HCT116 (cell line): ENCODE data around the gene ADARB2. TPM values are rescaled to one million over a fixed set of nuclear protein-coding genes. Genes with fewer than 3 reads are reported as not detected.

ENCODE experiments used
- ATAC-seq: fragments of 200-7000 bp; cut with Tn5 transposase; 2 replicates; pipeline ENCODE4 v1.9.1; 2020; ENCODE audit warnings: mild to moderate bottlenecking, moderate library complexity
- BruUV-seq: library from RNA; stranded (reverse); fragments of 400-500 nt; replicated peaks from 2 replicates; lab custom pipeline; 2021; lab: Mats Ljungman, UMichigan
- CTCF ChIA-PET: fragments of 300-600 bp; sonication (Branson Sonifier 250); formaldehyde crosslinking; loops from one replicate; lab custom pipeline; 2021; ENCODE audit warnings: antibody characterized with exemption; lab: Charles Lee
- POLR2A ChIA-PET: fragments of 300-600, 350-600 bp; sonication (Branson Sonifier 250); formaldehyde crosslinking; loops from one replicate; lab custom pipeline; 2021; ENCODE audit warnings: antibody characterized with exemption; lab: Charles Lee
- RAD21 ChIA-PET, 2 experiments: fragments of 300-600 bp; sonication (Branson Sonifier 250); formaldehyde crosslinking; loops; one replicate each; lab custom pipeline; 2023; ENCODE audit warnings: low total read pairs in 2 of 2; ENCODE audit not compliant: uncharacterized antibody in 2 of 2, unreplicated experiment in 2 of 2, low non-redundant PET in 1 of 2; lab: Charles Lee
- DNase-seq: peaks from one replicate; pipeline ENCODE4 v3.0.0-alpha.2; 2010; ENCODE audit warnings: low read depth, low spot score
- H2AFZ ChIP-seq: fragments of 200-600 bp; shearing (Covaris generic), sonication (generic); 2 replicates; pipeline ENCODE4 v1.6.1; 2017; ENCODE audit warnings: low read depth, mixed run types, mixed read lengths, antibody characterized with exemption, low read length; ENCODE audit not compliant: poor library complexity, severe bottlenecking
- H3K27ac ChIP-seq: 2 replicates; pipeline ENCODE4 v1.5.1; 2012; ENCODE audit warnings: low read depth, low read length
- H3K27me3 ChIP-seq: fragments of 200-600 bp; sonication (generic); 2 replicates; pipeline ENCODE4 v1.6.1; 2016; ENCODE audit warnings: mixed run types, low read length, mixed read lengths; ENCODE audit not compliant: insufficient read depth
- H3K36me3 ChIP-seq, 2 experiments: fragments of 200-500 bp in 1 of 2; fragments of 200-600 bp in 1 of 2; sonication (Bioruptor generic) in 1 of 2; sonication (generic) in 1 of 2; 2 replicates each; pipeline versions ENCODE4 v1.5.1 to v1.6.1; 2014 to 2016; ENCODE audit warnings: low read length in 2 of 2, inconsistent platforms in 1 of 2, mixed read lengths in 1 of 2, mixed run types in 1 of 2; ENCODE audit not compliant: insufficient read depth in 2 of 2, control insufficient read depth in 1 of 2
- H3K4me1 ChIP-seq, 2 experiments: fragments of 200-600 bp in 1 of 2; sonication (generic) in 1 of 2; 2 replicates each; pipeline versions ENCODE4 v1.5.1 to v1.6.1; 2012 to 2017; ENCODE audit warnings: low read length in 2 of 2, inconsistent platforms in 1 of 2, mild to moderate bottlenecking in 1 of 2, mixed read lengths in 1 of 2, mixed run types in 1 of 2, moderate library complexity in 1 of 2; ENCODE audit not compliant: insufficient read depth in 2 of 2, control insufficient read depth in 1 of 2
- H3K4me2 ChIP-seq: fragments of 200-600 bp; sonication (generic); 2 replicates; pipeline ENCODE4 v1.6.1; 2017; ENCODE audit warnings: mixed run types, low read length, mixed read lengths
- H3K4me3 ChIP-seq, 2 experiments: fragments of 200-600 bp in 1 of 2; sonication (generic) in 1 of 2; replicated peaks in 1 of 2; 2 replicates each; pipeline ENCODE4 v1.5.1; 2011 to 2016; ENCODE audit warnings: low read length in 2 of 2, control low read depth in 1 of 2, low read depth in 1 of 2, mild to moderate bottlenecking in 1 of 2, mixed read lengths in 1 of 2, mixed run types in 1 of 2
- H3K79me2 ChIP-seq: fragments of 200-600 bp; sonication (generic); 2 replicates; pipeline ENCODE4 v1.6.1; 2017; ENCODE audit warnings: mild to moderate bottlenecking, mixed run types, low read length, moderate library complexity, mixed read lengths; ENCODE audit not compliant: insufficient read depth
- H3K9ac ChIP-seq: fragments of 200-600 bp; sonication (generic); 2 replicates; pipeline ENCODE4 v1.6.1; 2016; ENCODE audit warnings: low read length, mixed read lengths
- H3K9me2 ChIP-seq: fragments of 200-600 bp; sonication (generic), shearing (Covaris generic); 2 replicates; pipeline ENCODE4 v1.6.1; 2017; ENCODE audit warnings: mixed run types, mild to moderate bottlenecking, moderate library complexity; ENCODE audit not compliant: insufficient read depth
- H3K9me3 ChIP-seq, 2 experiments: fragments of 200-500 bp in 1 of 2; fragments of 200-600 bp in 1 of 2; sonication (Bioruptor generic) in 1 of 2; sonication (generic) in 1 of 2; 2 replicates each; pipeline ENCODE4 v1.6.1; 2014 to 2017; ENCODE audit warnings: low read length in 2 of 2, mixed read lengths in 2 of 2, inconsistent platforms in 1 of 2, low read depth in 1 of 2, mild to moderate bottlenecking in 1 of 2, mixed run types in 1 of 2, moderate library complexity in 1 of 2; ENCODE audit not compliant: control insufficient read depth in 1 of 2, insufficient read depth in 1 of 2
- H4K20me1 ChIP-seq: fragments of 200-600 bp; sonication (generic), shearing (Covaris generic); 2 replicates; pipeline ENCODE4 v1.6.1; 2017; ENCODE audit warnings: mixed run types, mild to moderate bottlenecking, moderate library complexity; ENCODE audit not compliant: insufficient read depth
- ATF3 ChIP-seq: IDR thresholded peaks from 2 replicates; pipeline ENCODE4 v1.6.1; 2012
- CEBPB ChIP-seq: IDR thresholded peaks from 2 replicates; pipeline ENCODE4 v1.6.1; 2012; ENCODE audit warnings: low read depth
- CTCF ChIP-seq, 3 experiments: fragments of 200-600 bp in 1 of 3; sonication (generic) in 1 of 3; IDR thresholded peaks in 2 of 3; conservative IDR thresholded peaks in 1 of 3; 2 replicates each; pipeline ENCODE4 v1.5.1; 2012 to 2017; ENCODE audit warnings: low read depth in 2 of 3, low read length in 2 of 3, antibody characterized with exemption in 1 of 3, borderline replicate concordance in 1 of 3, control low read depth in 1 of 3, mild to moderate bottlenecking in 1 of 3, mixed read lengths in 1 of 3, mixed run types in 1 of 3, moderate library complexity in 1 of 3; ENCODE audit not compliant: insufficient read depth in 1 of 3
- EGR1 ChIP-seq: IDR thresholded peaks from 2 replicates; pipeline ENCODE4 v1.6.1; 2012; ENCODE audit warnings: low read depth
- ELF1 ChIP-seq: IDR thresholded peaks from 2 replicates; pipeline ENCODE4 v1.6.1; 2012; ENCODE audit warnings: low read depth, borderline replicate concordance
- EZH2 ChIP-seq: fragments of 200-600 bp; sonication (generic); IDR thresholded peaks from 2 replicates; pipeline ENCODE4 v1.6.1; 2017; ENCODE audit warnings: antibody characterized with exemption, mixed run types
- EZH2phosphoT487 ChIP-seq: fragments of 200-600 bp; IDR thresholded peaks from 2 replicates; pipeline ENCODE4 v1.6.1; 2018; ENCODE audit warnings: antibody characterized with exemption, borderline replicate concordance
- FOSL1 ChIP-seq: IDR thresholded peaks from 2 replicates; pipeline ENCODE4 v1.6.1; 2012; ENCODE audit warnings: low read depth
- JUND ChIP-seq: IDR thresholded peaks from 2 replicates; pipeline ENCODE4 v1.6.1; 2012
- POLR2A ChIP-seq: IDR thresholded peaks from 2 replicates; pipeline ENCODE4 v1.7.0; 2011; ENCODE audit warnings: borderline replicate concordance; ENCODE audit not compliant: insufficient read depth, insufficient read length; ENCODE audit errors: extremely low read depth
- POLR2AphosphoS5 ChIP-seq: IDR thresholded peaks from 2 replicates; pipeline ENCODE4 v1.6.1; 2011; ENCODE audit warnings: mild to moderate bottlenecking, low read depth, low read length, moderate library complexity
- RAD21 ChIP-seq: IDR thresholded peaks from 2 replicates; pipeline ENCODE4 v1.6.1; 2012; ENCODE audit warnings: low read depth, mild to moderate bottlenecking
- SP1 ChIP-seq: IDR thresholded peaks from 2 replicates; pipeline ENCODE4 v1.6.1; 2012; ENCODE audit warnings: low read depth
- SRF ChIP-seq: IDR thresholded peaks from 2 replicates; pipeline ENCODE4 v1.6.1; 2012; ENCODE audit warnings: low read depth
- TCF7L2 ChIP-seq: IDR thresholded peaks from 2 replicates; pipeline ENCODE4 v1.7.0; 2011; ENCODE audit warnings: borderline replicate concordance, inconsistent platforms; ENCODE audit not compliant: insufficient read depth, insufficient read length; ENCODE audit errors: extremely low read depth
- YY1 ChIP-seq: IDR thresholded peaks from 2 replicates; pipeline ENCODE4 v1.6.1; 2011; ENCODE audit warnings: low read length, low read depth, moderate library complexity, mild to moderate bottlenecking; ENCODE audit not compliant: insufficient replicate concordance; ENCODE audit errors: extremely low read depth
- ZBTB33 ChIP-seq: IDR thresholded peaks from 2 replicates; pipeline ENCODE4 v1.6.1; 2011; ENCODE audit warnings: mild to moderate bottlenecking, low read length, moderate library complexity; ENCODE audit not compliant: insufficient replicate concordance; ENCODE audit errors: extremely low read depth
- ZNF274 ChIP-seq: fragments of 200-500 bp; sonication (Bioruptor generic); IDR thresholded peaks from 2 replicates; pipeline ENCODE4 v1.6.1; 2014; ENCODE audit warnings: mild to moderate bottlenecking, low read depth, low read length, inconsistent platforms
- intact Hi-C: fragments of 100-400 bp; cut with micrococcal nuclease; formaldehyde crosslinking; loops from 2 replicates; pipeline ENCODE4 v1.10.0; 2022
- total RNA-seq: library from RNA; stranded (reverse); gene quantifications from one replicate; pipeline ENCODE4 v1.2.1, GENCODE V29; 2021; ENCODE audit not compliant: unreplicated experiment
- TF ChIP-seq, protein P1 (sequence below): IDR thresholded peaks from 2 replicates; pipeline ENCODE4 v1.6.1; 2012; ENCODE audit warnings: low read depth
- TF ChIP-seq, protein P2 (sequence below): IDR thresholded peaks from 2 replicates; pipeline ENCODE4 v1.6.1; 2012

The ADARB2 gene
- total RNA-seq, 1 experiment from 2014 or later, result not detected

- TF ChIP-seq RAD21, result no peak
- no peak for TF ChIP-seq SRF
- TF ChIP-seq, protein P1, sequence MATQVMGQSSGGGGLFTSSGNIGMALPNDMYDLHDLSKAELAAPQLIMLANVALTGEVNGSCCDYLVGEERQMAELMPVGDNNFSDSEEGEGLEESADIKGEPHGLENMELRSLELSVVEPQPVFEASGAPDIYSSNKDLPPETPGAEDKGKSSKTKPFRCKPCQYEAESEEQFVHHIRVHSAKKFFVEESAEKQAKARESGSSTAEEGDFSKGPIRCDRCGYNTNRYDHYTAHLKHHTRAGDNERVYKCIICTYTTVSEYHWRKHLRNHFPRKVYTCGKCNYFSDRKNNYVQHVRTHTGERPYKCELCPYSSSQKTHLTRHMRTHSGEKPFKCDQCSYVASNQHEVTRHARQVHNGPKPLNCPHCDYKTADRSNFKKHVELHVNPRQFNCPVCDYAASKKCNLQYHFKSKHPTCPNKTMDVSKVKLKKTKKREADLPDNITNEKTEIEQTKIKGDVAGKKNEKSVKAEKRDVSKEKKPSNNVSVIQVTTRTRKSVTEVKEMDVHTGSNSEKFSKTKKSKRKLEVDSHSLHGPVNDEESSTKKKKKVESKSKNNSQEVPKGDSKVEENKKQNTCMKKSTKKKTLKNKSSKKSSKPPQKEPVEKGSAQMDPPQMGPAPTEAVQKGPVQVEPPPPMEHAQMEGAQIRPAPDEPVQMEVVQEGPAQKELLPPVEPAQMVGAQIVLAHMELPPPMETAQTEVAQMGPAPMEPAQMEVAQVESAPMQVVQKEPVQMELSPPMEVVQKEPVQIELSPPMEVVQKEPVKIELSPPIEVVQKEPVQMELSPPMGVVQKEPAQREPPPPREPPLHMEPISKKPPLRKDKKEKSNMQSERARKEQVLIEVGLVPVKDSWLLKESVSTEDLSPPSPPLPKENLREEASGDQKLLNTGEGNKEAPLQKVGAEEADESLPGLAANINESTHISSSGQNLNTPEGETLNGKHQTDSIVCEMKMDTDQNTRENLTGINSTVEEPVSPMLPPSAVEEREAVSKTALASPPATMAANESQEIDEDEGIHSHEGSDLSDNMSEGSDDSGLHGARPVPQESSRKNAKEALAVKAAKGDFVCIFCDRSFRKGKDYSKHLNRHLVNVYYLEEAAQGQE, result no peak
- no peak for TF ChIP-seq POLR2AphosphoS5
- no peak for TF ChIP-seq YY1
- no peak for TF ChIP-seq EZH2phosphoT487
- TF ChIP-seq SP1, result no peak
- no peak for TF ChIP-seq CEBPB
- no peak for TF ChIP-seq EGR1
- no peak for TF ChIP-seq ZNF274
- TF ChIP-seq FOSL1, result no peak
- TF ChIP-seq TCF7L2, result no peak
- TF ChIP-seq EZH2, result no peak
- TF ChIP-seq, protein P2, sequence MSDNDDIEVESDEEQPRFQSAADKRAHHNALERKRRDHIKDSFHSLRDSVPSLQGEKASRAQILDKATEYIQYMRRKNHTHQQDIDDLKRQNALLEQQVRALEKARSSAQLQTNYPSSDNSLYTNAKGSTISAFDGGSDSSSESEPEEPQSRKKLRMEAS, result no peak
- TF ChIP-seq ELF1, result no peak
- TF ChIP-seq POLR2A, result no peak
- TF ChIP-seq JUND, result no peak
- TF ChIP-seq ZBTB33, result no peak
- TF ChIP-seq CTCF (IDR thresholded peaks at IDR 0.05 in 2 of 3, conservative IDR thresholded peaks at IDR 0.05 in 1 of 3; ENCODE audit: borderline replicate concordance in 1 of 3, insufficient read depth in 1 of 3, low read depth in 2 of 3, low read length in 2 of 3), result no peak
- TF ChIP-seq ATF3, result no peak
Measured at GRCh38 chr10:1661859-1662437, 75.4 kb downstream of the ADARB2 start.

More at GRCh38 chr10:1661859-1662437, 75.4 kb downstream of the ADARB2 start:
- ATAC-seq (no peak), DNase-seq (no peak)
- H3K4me3 ChIP-seq, result no peak overlapping the region
- H3K9ac ChIP-seq, result no peak overlapping the region
- H3K4me1 ChIP-seq, result no peaks in the 10 kb centered on the region
- no peaks in the 10 kb centered on the region for H3K9me2 ChIP-seq
- CTCF ChIA-PET, result no interaction called here
- intact Hi-C loops, result no loop called here
- no peak overlapping the region for H3K4me2 ChIP-seq
- no peaks in the 10 kb centered on the region for H4K20me1 ChIP-seq
- H2AFZ ChIP-seq, result no peak overlapping the region
- H3K27ac ChIP-seq, result no peak overlapping the region
- H3K27me3 ChIP-seq, result peaks cover 8% of the 10 kb centered on the region; the same call in 1 of the 2 replicates
- H3K79me2 ChIP-seq, result no peaks in the 10 kb centered on the region
- no peaks in the 10 kb centered on the region for H3K36me3 ChIP-seq
- no peaks in the 10 kb centered on the region for H3K9me3 ChIP-seq
- RAD21 ChIA-PET, result no interaction called here
- no TSS peak for BruUV-seq
- POLR2A ChIA-PET, result no interaction called here
